Sigmoid colon (tissue), 7 donors: Measurements from ENCODE around the gene LMO4. TPM values are rescaled to one million over a fixed set of nuclear protein-coding genes. Genes with fewer than 3 reads are reported as not detected.

Experiments used
- DNase-seq: peaks from one replicate; pipeline ENCODE4 v3.0.0-alpha.2; 2019
- H3K27ac ChIP-seq, 4 donors: fragments of 200-600 bp; sonication (generic); one replicate each; pipeline ENCODE4 v1.5.1; 2016 to 2019; ENCODE audit warnings: mild to moderate bottlenecking in 1 of 4
- H3K27me3 ChIP-seq, 3 donors: fragments of 200-600 bp; sonication (generic); one replicate each; pipeline ENCODE4 v1.5.1; 2019; ENCODE audit warnings: mild to moderate bottlenecking in 1 of 3
- H3K36me3 ChIP-seq, 4 donors: fragments of 200-600 bp; sonication (generic); one replicate each; pipeline ENCODE4 v1.5.1; 2016 to 2019
- H3K4me1 ChIP-seq, 4 donors: fragments of 200-600 bp; sonication (generic); one replicate each; pipeline ENCODE4 v1.5.1; 2017 to 2019
- H3K4me3 ChIP-seq, 4 donors: fragments of 200-600 bp; sonication (generic); one replicate each; pipeline ENCODE4 v1.5.1; 2017 to 2019; ENCODE audit warnings: mild to moderate bottlenecking in 2 of 4, moderate library complexity in 1 of 4
- H3K9me3 ChIP-seq, 4 donors: fragments of 200-600 bp in 3 of 4; sonication (generic) in 3 of 4; one replicate each; pipeline versions ENCODE4 v1.5.1 to v1.6.1; 2013 to 2019
- CTCF ChIP-seq, 4 experiments: fragments of 450-650 bp in 3 of 4; fragments of 200-600 bp in 1 of 4; IDR thresholded peaks; one replicate each; pipeline ENCODE4 v1.5.1; 2016 to 2019; ENCODE audit warnings: antibody characterized with exemption in 4 of 4, mild to moderate bottlenecking in 3 of 4, moderate library complexity in 2 of 4
- EP300 ChIP-seq, 4 donors: sonication (generic); formaldehyde crosslinking; IDR thresholded peaks; one replicate each; pipeline ENCODE4 v1.6.1; 2017; ENCODE audit warnings: antibody characterized with exemption in 4 of 4
- POLR2A ChIP-seq, 2 donors: fragments of 450-650 bp; IDR thresholded peaks; one replicate each; pipeline ENCODE4 v1.6.1; 2016; ENCODE audit warnings: antibody characterized with exemption in 2 of 2, mild to moderate bottlenecking in 2 of 2, moderate library complexity in 2 of 2
- POLR2AphosphoS5 ChIP-seq, 4 donors: sonication (generic); formaldehyde crosslinking; IDR thresholded peaks; one replicate each; pipeline ENCODE4 v1.6.1; 2017; ENCODE audit warnings: antibody characterized with exemption in 4 of 4
- WGBS, 2 donors: extraction: QIAGEN DNeasy Blood & Tissue Kit; methylation state at CpG; one replicate each; pipeline ENCODE4 v1.1.7; 2013; 5-methylcytosine and 5-hydroxymethylcytosine counted together
- intact Hi-C: fragments of 100-400 bp; cut with DNase I; formaldehyde crosslinking; loops from one replicate; pipeline ENCODE4 v1.15.1; 2023
- polyA plus RNA-seq, 3 donors: library from polyadenylated mRNA; stranded (reverse); fragments of 200-250 nt; gene quantifications; one replicate each; pipeline ENCODE4 v1.2.3, GENCODE V29; 2013
- total RNA-seq, 4 donors: library from RNA; depleted of rRNA; stranded (reverse); fragments of >200 nt; gene quantifications; one replicate each; pipeline ENCODE4 v1.1.0, GENCODE V29; 2016
- donor health status: healthy with polysubstance abuse.
- donor health status: Bipolar disorder and iron deficiency.
- donor health status: healthy.

The LMO4 gene
- total and polyA plus RNA-seq, 7 donors = 24.5 to 68.3 (median 41.7) TPM

GRCh38 chr1:87349036-87349435 lies 20.4 kb downstream of the LMO4 start:
- 73 to 83% methylated on average over 2 of the region's 2 CpGs for WGBS, 2 donors
- Histone ChIP-seq H3K4me1 (peaks cover 0 to 14% (median 3%) of the 10 kb centered on the region in 4 donors), H3K4me3 (no peak overlapping the region), H3K27me3 (no peaks in the 10 kb centered on the region), H3K27ac (no peak overlapping the region), H3K36me3 (peaks cover 4 to 35% (median 11%) of the 10 kb centered on the region in 4 donors), H3K9me3 (no peaks in the 10 kb centered on the region)
- intact Hi-C loops = no loop called here
- TF ChIP-seq POLR2AphosphoS5 (IDR thresholded peaks at IDR 0.05) = no peak
- no peak for TF ChIP-seq CTCF (IDR thresholded peaks at IDR 0.05)
- no peak for TF ChIP-seq POLR2A (IDR thresholded peaks at IDR 0.05)
- no peak for TF ChIP-seq EP300 (IDR thresholded peaks at IDR 0.05)
- DNase-seq = no peak

GRCh38 chr1:87355894-87356293 lies 27.2 kb downstream of the LMO4 start:
- 93 to 95% methylated on average over 3 of the region's 3 CpGs for WGBS, 2 donors
- Histone ChIP-seq H3K27ac (no peak overlapping the region), H3K27me3 (no peaks in the 10 kb centered on the region), H3K36me3 (no peaks in the 10 kb centered on the region), H3K4me1 (no peaks in the 10 kb centered on the region), H3K4me3 (no peak overlapping the region), H3K9me3 (no peaks in the 10 kb centered on the region)
- TF ChIP-seq POLR2A (IDR thresholded peaks at IDR 0.05) = no peak
- TF ChIP-seq CTCF (IDR thresholded peaks at IDR 0.05) = no peak
- TF ChIP-seq EP300 (IDR thresholded peaks at IDR 0.05) = no peak
- no peak for TF ChIP-seq POLR2AphosphoS5 (IDR thresholded peaks at IDR 0.05)
- no peak for DNase-seq
- intact Hi-C loops = no loop called here

DNA sequence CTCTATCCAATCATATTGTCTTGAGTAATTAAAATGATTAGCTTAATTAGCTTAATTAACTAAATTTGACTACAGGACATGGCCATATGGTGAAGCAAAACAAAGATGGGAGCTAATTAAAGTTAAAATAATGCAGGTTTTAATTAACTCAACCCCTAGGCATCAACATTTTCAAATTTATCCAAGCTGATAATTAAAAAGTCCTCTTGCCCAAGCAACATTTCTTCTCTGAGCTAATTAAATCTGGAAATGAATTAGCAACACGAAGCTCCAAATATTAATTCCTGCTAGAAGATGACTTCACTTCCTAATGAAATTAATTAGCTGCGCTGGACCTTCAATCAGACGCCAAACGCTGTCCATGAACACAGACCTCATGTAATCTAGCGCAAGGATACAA lies 27.9 kb downstream of the LMO4 start:
- no peak overlapping the region for H3K4me3 ChIP-seq
- no peaks in the 10 kb centered on the region for H3K4me1 ChIP-seq
- intact Hi-C loops = no loop called here
- H3K27me3 ChIP-seq = no peaks in the 10 kb centered on the region
- no peaks in the 10 kb centered on the region for H3K9me3 ChIP-seq
- no peak overlapping the region for H3K27ac ChIP-seq
- WGBS, 2 donors = 94% methylated on average over 5 of the region's 5 CpGs
- TF ChIP-seq POLR2A (IDR thresholded peaks at IDR 0.05) (no peak), EP300 (IDR thresholded peaks at IDR 0.05) (no peak), POLR2AphosphoS5 (IDR thresholded peaks at IDR 0.05) (no peak), CTCF (IDR thresholded peaks at IDR 0.05) (no peak)
- DNase-seq = no peak
- H3K36me3 ChIP-seq = no peaks in the 10 kb centered on the region

DNA sequence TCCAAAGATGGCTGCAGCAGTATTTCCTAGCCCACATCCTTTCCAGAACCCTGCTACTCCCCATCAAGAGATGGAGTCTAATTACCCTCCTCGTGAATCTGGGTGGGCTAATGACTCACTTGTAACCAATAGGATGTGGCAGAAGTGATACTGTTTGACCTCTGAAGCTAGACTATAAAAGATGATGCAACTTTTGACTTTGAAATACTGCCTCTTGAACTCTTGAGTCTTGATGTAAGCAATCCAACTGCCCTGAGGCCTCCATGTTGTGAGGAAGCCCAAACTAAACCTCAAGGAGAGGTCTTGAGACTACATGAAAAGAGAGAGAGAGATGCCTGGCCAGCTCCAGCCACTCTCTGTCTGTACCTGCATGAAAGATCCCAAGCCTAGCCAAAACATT lies 29.5 kb downstream of the LMO4 start:
- Histone ChIP-seq H3K27ac (no peak overlapping the region), H3K4me1 (no peaks in the 10 kb centered on the region), H3K9me3 (no peaks in the 10 kb centered on the region), H3K4me3 (no peak overlapping the region), H3K27me3 (no peaks in the 10 kb centered on the region), H3K36me3 (no peaks in the 10 kb centered on the region)
- DNase-seq = no peak
- WGBS, 2 donors = 78 to 82% methylated on average over 1 of the region's 1 CpG
- intact Hi-C loops = no loop called here
- TF ChIP-seq POLR2AphosphoS5 (IDR thresholded peaks at IDR 0.05) (no peak), CTCF (IDR thresholded peaks at IDR 0.05) (no peak), EP300 (IDR thresholded peaks at IDR 0.05) (no peak), POLR2A (IDR thresholded peaks at IDR 0.05) (no peak)

DNA sequence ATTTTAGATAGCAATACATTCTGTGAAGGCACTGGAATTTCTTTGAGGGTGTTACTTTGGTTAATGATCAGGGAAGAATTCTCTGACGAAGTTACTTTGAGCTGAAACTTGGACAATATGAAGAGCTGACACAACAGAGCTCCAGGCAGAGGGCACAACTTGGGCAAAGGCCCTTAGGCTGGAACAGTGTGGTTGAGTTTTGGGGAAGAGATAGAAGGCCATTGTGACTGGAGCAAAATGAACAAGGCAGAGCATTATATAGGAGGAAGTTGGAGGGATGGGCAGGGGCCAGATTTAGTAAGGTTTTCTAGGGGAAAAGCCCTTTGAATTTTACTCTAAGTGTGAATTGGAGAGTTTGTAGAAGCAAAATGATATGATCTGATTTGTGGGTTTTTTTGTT lies 30.9 kb downstream of the LMO4 start:
- TF ChIP-seq POLR2A (IDR thresholded peaks at IDR 0.05) = no peak
- TF ChIP-seq CTCF (IDR thresholded peaks at IDR 0.05) = no peak
- TF ChIP-seq EP300 (IDR thresholded peaks at IDR 0.05) = no peak
- TF ChIP-seq POLR2AphosphoS5 (IDR thresholded peaks at IDR 0.05) = no peak
- intact Hi-C loops = no loop called here
- Histone ChIP-seq H3K27me3 (no peaks in the 10 kb centered on the region), H3K27ac (no peak overlapping the region), H3K4me1 (no peaks in the 10 kb centered on the region), H3K36me3 (no peaks in the 10 kb centered on the region), H3K4me3 (no peak overlapping the region), H3K9me3 (no peaks in the 10 kb centered on the region)
- DNase-seq = no peak
- WGBS, 2 donors = 93 to 95% methylated on average over 1 of the region's 1 CpG
